ENCODE data around the gene ZFPM1. TPM values are rescaled to one million over a fixed set of nuclear protein-coding genes. Genes with fewer than 3 reads are reported as not detected.

Gene ZFPM1
- total RNA-seq, 2 experiments from 2014 or later: 14.3 to 14.7 TPM

GRCh38 chr16:88530051-88530857, 77.2 kb downstream of the ZFPM1 start:
- CTCF ChIA-PET: interaction anchor here (1.4 kb wide), 1 partner anchor 87 kb away, joined by 3 read pairs; no protein-coding TSS in a partner anchor

DNA sequence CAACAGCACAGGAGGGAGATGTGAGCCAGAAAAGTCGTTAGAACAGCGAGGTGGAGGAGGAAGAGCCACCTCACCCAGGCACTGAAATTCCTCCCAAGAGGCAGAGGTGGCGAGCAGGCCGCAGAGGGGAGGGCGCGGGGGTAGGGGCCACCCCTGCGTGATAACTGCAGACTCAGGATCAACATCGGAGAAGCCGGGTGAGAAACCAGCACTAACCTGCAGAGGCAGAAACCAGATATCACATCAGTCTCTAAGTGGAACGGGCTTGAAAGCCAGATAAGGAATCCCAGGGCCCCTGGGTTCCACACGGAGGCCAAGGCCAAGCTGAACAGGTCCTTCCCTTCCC, 77.8 kb downstream of the ZFPM1 start:
- ChIA-PET CTCF (interaction anchor here (1.4 kb wide), 1 partner anchor 87 kb away, joined by 3 read pairs; no protein-coding TSS in a partner anchor), POLR2A (no interaction called here)

More at GRCh38 chr16:88530051-88530857, 77.2 kb downstream of the ZFPM1 start:
- POLR2A ChIA-PET: no interaction called here

DNA sequence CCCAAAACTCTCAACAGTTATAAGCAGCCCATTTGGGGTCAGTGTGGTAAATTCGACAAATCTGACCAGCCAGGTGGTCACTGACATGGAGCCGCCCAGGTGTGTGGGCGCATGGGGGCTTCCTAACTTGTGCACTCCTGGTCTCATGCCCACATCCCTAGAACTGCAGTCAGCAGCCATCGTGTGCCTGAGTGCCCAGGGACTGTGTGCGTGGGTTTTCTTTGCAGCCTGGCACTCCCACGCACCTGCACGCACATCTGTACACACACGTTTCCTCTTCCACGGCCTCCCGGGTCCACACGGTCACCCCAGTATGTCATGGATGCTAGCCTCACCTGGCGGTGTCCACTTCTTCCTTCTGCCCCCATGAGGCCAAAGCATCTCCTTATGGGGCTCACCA, 78.3 kb downstream of the ZFPM1 start:
- POLR2A ChIA-PET: no interaction called here
- CTCF ChIA-PET: interaction anchor here (1.4 kb wide), 1 partner anchor 88 kb away, joined by 3 read pairs; no protein-coding TSS in a partner anchor

- POLR2A ChIA-PET: no interaction called here
- CTCF ChIA-PET: interaction anchor here (1.3 kb wide), 1 partner anchor 12 kb away, joined by 4 read pairs; no protein-coding TSS in a partner anchor
These were observed 78.9 kb downstream of the ZFPM1 start for GRCh38 chr16:88531931-88532433.

DNA sequence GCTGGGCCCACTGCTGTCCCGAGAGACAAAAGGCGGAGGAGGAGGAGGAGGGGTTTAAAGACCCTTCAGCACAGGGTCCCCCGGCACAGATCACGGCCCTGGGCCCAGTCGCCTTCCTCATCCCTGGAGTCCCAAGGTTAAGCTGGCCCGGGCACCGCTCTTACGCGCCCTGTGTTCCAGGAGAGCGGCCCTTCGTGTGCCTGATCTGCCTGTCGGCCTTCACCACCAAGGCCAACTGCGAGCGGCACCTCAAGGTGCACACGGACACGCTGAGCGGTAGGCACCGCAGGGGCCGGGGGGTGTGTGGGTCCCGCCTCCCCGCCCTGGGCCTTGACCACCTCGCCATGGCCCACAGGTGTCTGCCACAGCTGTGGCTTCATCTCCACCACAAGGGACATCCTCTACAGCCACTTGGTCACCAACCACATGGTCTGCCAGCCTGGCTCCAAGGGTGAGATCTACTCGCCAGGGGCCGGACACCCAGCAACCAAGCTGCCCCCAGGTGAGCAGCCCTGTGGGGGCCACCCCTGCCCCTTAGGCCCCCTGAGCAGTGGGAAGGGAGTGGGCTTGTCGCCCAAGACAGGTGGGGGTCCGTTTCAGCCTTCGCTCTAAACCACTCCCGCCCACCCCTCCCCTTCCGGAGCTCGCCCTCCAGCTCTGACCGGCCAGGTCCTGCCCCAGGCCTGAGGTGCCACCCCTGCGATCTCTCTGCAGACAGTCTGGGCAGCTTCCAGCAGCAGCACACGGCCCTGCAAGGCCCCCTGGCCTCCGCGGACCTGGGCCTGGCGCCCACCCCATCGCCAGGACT, 79.6 kb downstream of the ZFPM1 start:
- ChIA-PET POLR2A (no interaction called here), CTCF (interaction anchor here (1.3 kb wide), 1 partner anchor 11 kb away, joined by 4 read pairs; no protein-coding TSS in a partner anchor)

- CTCF ChIA-PET: interaction anchor here (1.3 kb wide), 1 partner anchor 10 kb away, joined by 4 read pairs; no protein-coding TSS in a partner anchor
- POLR2A ChIA-PET: no interaction called here
These were observed 80.4 kb downstream of the ZFPM1 start for GRCh38 chr16:88533381-88533917.

DNA sequence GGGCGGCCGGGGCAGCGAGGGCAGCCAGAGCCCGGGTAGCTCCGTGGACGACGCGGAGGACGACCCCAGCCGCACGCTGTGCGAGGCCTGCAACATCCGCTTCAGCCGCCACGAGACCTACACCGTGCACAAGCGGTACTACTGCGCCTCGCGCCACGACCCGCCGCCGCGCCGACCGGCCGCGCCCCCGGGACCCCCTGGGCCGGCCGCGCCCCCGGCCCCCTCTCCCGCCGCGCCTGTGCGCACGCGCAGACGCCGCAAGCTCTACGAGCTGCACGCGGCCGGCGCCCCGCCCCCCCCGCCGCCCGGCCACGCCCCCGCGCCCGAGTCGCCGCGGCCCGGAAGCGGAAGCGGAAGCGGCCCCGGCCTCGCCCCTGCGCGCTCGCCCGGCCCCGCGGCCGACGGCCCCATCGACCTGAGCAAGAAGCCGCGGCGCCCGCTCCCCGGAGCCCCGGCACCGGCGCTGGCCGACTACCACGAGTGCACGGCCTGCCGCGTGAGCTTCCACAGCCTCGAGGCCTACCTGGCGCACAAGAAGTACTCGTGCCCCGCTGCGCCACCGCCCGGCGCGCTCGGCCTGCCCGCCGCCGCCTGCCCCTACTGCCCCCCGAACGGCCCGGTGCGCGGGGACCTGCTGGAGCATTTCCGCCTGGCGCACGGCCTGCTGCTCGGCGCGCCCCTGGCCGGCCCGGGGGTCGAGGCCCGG, 81.0 kb downstream of the ZFPM1 start:
- CTCF ChIA-PET: no interaction called here

DNA sequence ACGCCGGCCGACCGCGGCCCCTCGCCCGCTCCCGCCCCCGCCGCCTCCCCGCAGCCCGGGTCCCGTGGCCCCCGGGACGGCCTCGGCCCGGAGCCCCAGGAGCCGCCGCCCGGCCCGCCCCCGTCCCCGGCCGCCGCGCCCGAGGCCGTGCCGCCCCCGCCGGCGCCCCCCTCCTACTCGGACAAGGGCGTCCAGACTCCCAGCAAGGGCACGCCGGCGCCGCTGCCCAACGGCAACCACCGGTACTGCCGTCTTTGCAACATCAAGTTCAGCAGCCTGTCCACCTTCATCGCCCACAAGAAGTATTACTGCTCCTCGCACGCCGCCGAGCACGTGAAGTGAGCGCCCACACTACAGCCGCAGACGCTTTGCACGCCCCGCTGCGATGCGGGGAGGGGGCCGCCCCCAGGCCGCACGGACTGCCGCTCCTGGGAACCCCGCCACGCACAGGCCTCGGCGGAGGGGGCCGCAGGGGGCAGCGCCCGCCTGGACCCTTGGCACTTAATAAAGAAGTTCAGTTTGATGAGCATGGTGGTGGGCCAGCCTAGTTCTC, 81.6 kb downstream of the ZFPM1 start:
- ChIA-PET CTCF (no interaction called here), POLR2A (no interaction called here)

More for the DNA sequence above, 81.0 kb downstream of the ZFPM1 start:
- POLR2A ChIA-PET: no interaction called here

- ChIA-PET CTCF (interaction anchor here (0.7 kb wide), 1 partner anchor 80 kb away, joined by 3 read pairs; no protein-coding TSS in a partner anchor), POLR2A (interaction anchor here (0.7 kb wide), 1 partner anchor 585 kb away, joined by 3 read pairs; no protein-coding TSS in a partner anchor)
These were observed 82.2 kb downstream of the ZFPM1 start for GRCh38 chr16:88535191-88535856.

DNA sequence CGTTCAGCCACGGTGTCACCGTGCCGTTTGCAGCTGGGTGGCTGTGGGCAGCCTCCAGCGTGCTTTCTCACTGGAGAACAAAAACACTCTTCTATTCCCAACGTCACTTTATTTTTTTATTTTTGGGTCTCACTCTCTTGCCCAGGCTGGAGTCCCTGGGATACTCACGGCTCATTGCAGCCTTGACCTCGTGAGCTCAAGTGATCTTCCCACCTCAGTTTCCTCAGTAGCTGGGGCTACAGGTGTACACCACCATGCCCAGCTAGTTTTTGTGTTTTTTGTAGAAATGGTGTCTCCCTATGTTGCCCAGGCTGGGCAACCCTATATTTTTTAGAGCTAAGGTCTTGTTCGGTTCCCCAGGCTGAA, 82.8 kb downstream of the ZFPM1 start:
- ChIA-PET POLR2A (interaction anchor here (0.7 kb wide), 1 partner anchor 586 kb away, joined by 3 read pairs; no protein-coding TSS in a partner anchor), CTCF (interaction anchor here (0.7 to 0.8 kb wide), 2 partner anchors 27 to 80 kb away, joined by 3 read pairs; no protein-coding TSS in a partner anchor)

- ChIA-PET POLR2A (interaction anchor here (0.5 kb wide), 1 partner anchor 910 kb away, joined by 4 read pairs; no protein-coding TSS in a partner anchor), CTCF (interaction anchor here (0.8 kb wide), 1 partner anchor 26 kb away, joined by 3 read pairs; no protein-coding TSS in a partner anchor)
These were observed 83.4 kb downstream of the ZFPM1 start for GRCh38 chr16:88536510-88536909.

GRCh38 chr16:88536971-88537751, 84.1 kb downstream of the ZFPM1 start:
- POLR2A ChIA-PET: interaction anchor here (0.5 kb wide), 1 partner anchor 909 kb away, joined by 4 read pairs; no protein-coding TSS in a partner anchor
- CTCF ChIA-PET: no interaction called here

GRCh38 chr16:88537859-88538258, 84.8 kb downstream of the ZFPM1 start:
- CTCF ChIA-PET: no interaction called here

DNA sequence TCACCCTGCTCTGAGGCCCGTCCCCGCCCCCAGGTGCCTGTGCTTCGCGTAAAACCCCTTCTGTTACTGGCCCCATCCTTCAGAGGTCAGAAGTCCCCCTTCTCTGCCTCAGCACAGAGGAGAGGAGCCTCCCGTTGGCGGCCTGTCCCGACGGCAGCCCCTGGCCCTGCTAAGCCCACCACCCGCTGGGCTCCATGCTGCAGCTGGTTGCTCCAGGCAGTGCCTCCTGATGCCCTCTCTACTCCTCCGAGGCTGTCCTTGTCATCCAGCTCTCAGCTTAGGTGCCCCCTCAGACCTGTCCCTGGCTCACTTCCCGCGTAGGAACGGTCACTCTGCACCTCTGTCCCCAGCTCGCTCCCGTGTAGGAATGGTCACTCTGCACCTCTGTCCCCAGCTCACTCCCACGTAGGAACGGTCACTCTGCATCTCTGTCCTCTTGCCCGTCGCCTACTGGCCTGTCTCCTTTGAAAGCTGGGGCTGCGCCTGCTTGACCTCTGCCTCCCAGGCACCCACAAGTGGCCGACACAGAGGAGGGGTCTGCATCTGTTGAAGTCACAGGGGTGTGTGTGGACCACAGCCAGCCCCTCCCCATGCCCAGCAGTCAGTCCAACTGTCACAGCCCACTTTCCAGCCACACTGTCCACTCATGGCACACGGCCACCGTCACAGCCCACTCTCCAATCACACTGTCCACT, 85.4 kb downstream of the ZFPM1 start:
- ChIA-PET POLR2A (no interaction called here), CTCF (no interaction called here)

More at GRCh38 chr16:88537859-88538258, 84.8 kb downstream of the ZFPM1 start:
- POLR2A ChIA-PET: no interaction called here

GRCh38 chr16:88539261-88539651, 86.2 kb downstream of the ZFPM1 start:
- POLR2A ChIA-PET: no interaction called here
- CTCF ChIA-PET: no interaction called here

DNA sequence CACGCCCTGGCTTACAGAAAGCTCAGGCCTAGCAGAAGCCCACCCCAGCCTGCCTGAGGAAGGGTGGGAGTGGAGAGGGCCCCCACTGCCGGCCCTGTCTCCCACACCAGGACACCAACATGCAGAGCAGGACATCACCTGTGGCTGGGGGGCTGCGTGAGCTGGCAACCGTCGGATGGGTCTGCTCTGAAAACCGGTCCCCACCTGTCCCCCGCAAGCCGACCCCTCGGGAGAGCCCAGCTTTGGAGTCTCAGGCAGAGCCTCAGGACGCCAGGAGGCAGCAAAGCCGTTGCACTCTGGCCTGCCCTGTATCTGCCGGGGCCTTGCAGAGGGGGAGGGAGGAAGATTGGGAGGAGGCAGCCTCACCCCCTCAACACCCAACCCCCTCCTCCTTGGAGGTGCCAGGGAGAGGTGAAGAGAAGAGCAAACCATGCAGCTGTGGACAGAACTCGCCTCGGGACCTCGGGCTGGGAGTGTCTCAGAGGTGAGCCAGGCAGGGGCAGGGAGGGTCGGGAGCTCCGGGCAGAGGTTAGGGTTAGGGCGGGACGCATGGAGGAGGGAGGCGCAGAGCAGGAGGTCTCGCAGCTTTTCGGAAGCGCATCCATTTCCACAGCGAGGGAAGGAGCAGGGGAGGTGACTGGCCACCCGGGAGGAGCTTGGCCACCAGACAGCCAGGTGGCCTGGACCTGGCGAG, 86.7 kb downstream of the ZFPM1 start:
- CTCF ChIA-PET: no interaction called here
- POLR2A ChIA-PET: no interaction called here
